Measurements from ENCODE around the gene FITM2.
"Not testable (repeated sequence)": the region's sequence is repeated elsewhere in the genome, so short reads cannot be mapped to it uniquely, and the experiment has no call there.

DNA sequence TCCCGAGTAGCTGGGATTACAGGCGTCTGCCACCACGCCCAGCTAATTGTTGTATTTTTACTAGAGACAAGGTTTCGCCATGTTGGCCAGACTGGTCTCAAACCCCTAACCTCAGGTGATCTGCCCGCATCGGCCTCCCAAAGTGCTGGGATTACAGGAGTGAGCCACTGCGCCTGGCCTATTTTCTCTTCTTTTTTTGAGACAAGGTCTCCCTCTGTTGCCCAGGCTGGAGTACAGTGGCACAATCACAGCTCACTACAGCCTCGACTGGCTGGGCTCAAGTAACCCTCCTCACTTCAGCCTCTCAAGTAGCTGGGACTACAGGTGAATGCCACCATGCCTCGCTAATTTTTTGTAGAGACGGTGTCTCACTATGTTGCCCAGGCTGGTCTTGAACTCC lies 34.9 kb upstream of the FITM2 start:
- TF ChIP-seq SNAI2 (CRISPR knock-in tag; IDR thresholded peaks at IDR 0.05); TCF4 (CRISPR knock-in tag; IDR thresholded peaks at IDR 0.05; ENCODE audit: borderline replicate concordance): not testable (repeated sequence)
- TF ChIP-seq, protein P1, sequence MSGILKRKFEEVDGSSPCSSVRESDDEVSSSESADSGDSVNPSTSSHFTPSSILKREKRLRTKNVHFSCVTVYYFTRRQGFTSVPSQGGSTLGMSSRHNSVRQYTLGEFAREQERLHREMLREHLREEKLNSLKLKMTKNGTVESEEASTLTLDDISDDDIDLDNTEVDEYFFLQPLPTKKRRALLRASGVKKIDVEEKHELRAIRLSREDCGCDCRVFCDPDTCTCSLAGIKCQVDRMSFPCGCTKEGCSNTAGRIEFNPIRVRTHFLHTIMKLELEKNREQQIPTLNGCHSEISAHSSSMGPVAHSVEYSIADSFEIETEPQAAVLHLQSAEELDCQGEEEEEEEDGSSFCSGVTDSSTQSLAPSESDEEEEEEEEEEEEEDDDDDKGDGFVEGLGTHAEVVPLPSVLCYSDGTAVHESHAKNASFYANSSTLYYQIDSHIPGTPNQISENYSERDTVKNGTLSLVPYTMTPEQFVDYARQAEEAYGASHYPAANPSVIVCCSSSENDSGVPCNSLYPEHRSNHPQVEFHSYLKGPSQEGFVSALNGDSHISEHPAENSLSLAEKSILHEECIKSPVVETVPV (CRISPR knock-in tag; IDR thresholded peaks at IDR 0.05), result not testable (repeated sequence)

All from SK-N-SH treated with all-trans-retinoic acid at 6 μM for 48 hours (cell line).